Measurements from ENCODE around the gene ERBB4. TPM values are rescaled to one million over a fixed set of nuclear protein-coding genes. Genes with fewer than 3 reads are reported as not detected.
A peak's percentile ranks its signal among the peaks of the same experiment; 100 is the strongest.

Gene ERBB4
- total RNA-seq, 1 donor = 5.8 TPM

- TF ChIP-seq CTCF (IDR thresholded peaks at IDR 0.05; ENCODE audit: insufficient read depth, low read length) = no peak
- no peak for DNase-seq (ENCODE audit: low read depth)
- H3K4me3 ChIP-seq (ENCODE audit: low read depth, low read length) = no peak overlapping the region
Observed at GRCh38 chr2:212381428-212382102, 157.0 kb downstream of the ERBB4 start.

GRCh38 chr2:212379103-212379502 is 159.5 kb downstream of the ERBB4 start:
- peak; percentile 61 for DNase-seq (ENCODE audit: low read depth)
- TF ChIP-seq CTCF (IDR thresholded peaks at IDR 0.05; ENCODE audit: insufficient read depth, low read length) = no peak
- H3K4me3 ChIP-seq (ENCODE audit: low read depth, low read length) = no peak overlapping the region

GRCh38 chr2:212367431-212367830 is 171.2 kb downstream of the ERBB4 start:
- no peak overlapping the region for H3K4me3 ChIP-seq (ENCODE audit: low read depth, low read length)
- no peak for TF ChIP-seq CTCF (IDR thresholded peaks at IDR 0.05; ENCODE audit: insufficient read depth, low read length)
- no peak for DNase-seq (ENCODE audit: low read depth)

- TF ChIP-seq CTCF (IDR thresholded peaks at IDR 0.05; ENCODE audit: insufficient read depth, low read length) = no peak
- no peak overlapping the region for H3K4me3 ChIP-seq (ENCODE audit: low read depth, low read length)
- DNase-seq (ENCODE audit: low read depth) = peak; percentile 83
Observed at GRCh38 chr2:212364112-212364985, 174.3 kb downstream of the ERBB4 start.

GRCh38 chr2:212361174-212361756 is 177.3 kb downstream of the ERBB4 start:
- H3K4me3 ChIP-seq (ENCODE audit: low read depth, low read length) = no peak overlapping the region
- TF ChIP-seq CTCF (IDR thresholded peaks at IDR 0.05; ENCODE audit: insufficient read depth, low read length) = no peak
- no peak for DNase-seq (ENCODE audit: low read depth)

- DNase-seq (ENCODE audit: low read depth) = no peak
- no peak overlapping the region for H3K4me3 ChIP-seq (ENCODE audit: low read depth, low read length)
- TF ChIP-seq CTCF (IDR thresholded peaks at IDR 0.05; ENCODE audit: insufficient read depth, low read length) = no peak
Observed at GRCh38 chr2:212360068-212360460, 178.5 kb downstream of the ERBB4 start.

Data from fibroblast of the aortic adventitia (primary cell).